Fibroblast of the aortic adventitia (primary cell): ENCODE measurements around the gene SLC39A5. TPM values are rescaled to one million over a fixed set of nuclear protein-coding genes. Genes with fewer than 3 reads are reported as not detected.
"Not testable (repeated sequence)": the region's sequence is repeated elsewhere in the genome, so short reads cannot be mapped to it uniquely, and the experiment has no call there.

ENCODE experiments used
- DNase-seq: peaks from one replicate; pipeline ENCODE4 v3.0.0-alpha.2; 2010; ENCODE audit warnings: low read depth
- H3K4me3 ChIP-seq: 2 replicates; pipeline ENCODE4 v1.5.1; 2011; ENCODE audit warnings: low read depth, mild to moderate bottlenecking, control low read depth, low read length, moderate library complexity
- CTCF ChIP-seq: IDR thresholded peaks from 2 replicates; pipeline ENCODE4 v1.5.1; 2011; ENCODE audit warnings: mild to moderate bottlenecking, low read length, control low read depth, inconsistent platforms; ENCODE audit not compliant: insufficient read depth
- total RNA-seq: library from RNA; depleted of rRNA; stranded (reverse); fragments of >200 nt; gene quantifications from 2 replicates; pipeline ENCODE4 v1.2.3, GENCODE V29; 2012; ENCODE audit warnings: low replicate concordance

The SLC39A5 gene
- total RNA-seq, 1 donor: 0.18 TPM

- DNase-seq: peak; percentile 89
- peak overlapping the region; percentile 81 for H3K4me3 ChIP-seq
- TF ChIP-seq CTCF: no peak
These were observed 39.7 kb upstream of the SLC39A5 start for GRCh38 chr12:56189918-56190694.

GRCh38 chr12:56190695-56191155 is 39.1 kb upstream of the SLC39A5 start:
- DNase-seq: no peak
- TF ChIP-seq CTCF: no peak
- no peak overlapping the region for H3K4me3 ChIP-seq

GRCh38 chr12:56192582-56192981 is 37.3 kb upstream of the SLC39A5 start:
- TF ChIP-seq CTCF: no peak
- DNase-seq: no peak
- no peak overlapping the region for H3K4me3 ChIP-seq

GRCh38 chr12:56193025-56193578 is 36.7 kb upstream of the SLC39A5 start:
- DNase-seq: peak; percentile 94
- no peak overlapping the region for H3K4me3 ChIP-seq
- TF ChIP-seq CTCF: peak; percentile 83

GRCh38 chr12:56196818-56197550 is 32.9 kb upstream of the SLC39A5 start:
- peak; percentile 98 for DNase-seq
- not testable (repeated sequence) for H3K4me3 ChIP-seq

- no peak for TF ChIP-seq CTCF
- H3K4me3 ChIP-seq: no peak overlapping the region
- peak; percentile 36 for DNase-seq
These were observed 31.8 kb upstream of the SLC39A5 start for GRCh38 chr12:56197921-56198635.
